ENCODE measurements around the gene INHBB. TPM values are rescaled to one million over a fixed set of nuclear protein-coding genes. Genes with fewer than 3 reads are reported as not detected.

INHBB gene
- total RNA-seq, 1 donor from 2014 or later = 0.34 TPM

GRCh38 chr2:120358734-120359465, 13.0 kb downstream of the INHBB start:
- peaks cover 3% of the 10 kb centered on the region for H3K27me3 Mint-ChIP-seq (ENCODE audit: unreplicated experiment)
- peaks cover 4% of the 10 kb centered on the region for H3K9me3 Mint-ChIP-seq (ENCODE audit: unreplicated experiment)
- H3K36me3 Mint-ChIP-seq (ENCODE audit: unreplicated experiment) = no peaks in the 10 kb centered on the region
- TF ChIP-seq CTCF (IDR thresholded peaks at IDR 0.05; ENCODE audit: partially characterized antibody, unreplicated experiment) = no peak
- no peak overlapping the region for H3K27ac Mint-ChIP-seq (ENCODE audit: unreplicated experiment)
- DNase-seq = no peak
- H3K4me3 Mint-ChIP-seq (ENCODE audit: unreplicated experiment) = no peak overlapping the region
- peaks cover 4% of the 10 kb centered on the region for H3K4me1 Mint-ChIP-seq (ENCODE audit: low read depth, unreplicated experiment)

- peaks cover 2% of the 10 kb centered on the region for H3K9me3 Mint-ChIP-seq (ENCODE audit: unreplicated experiment)
- no peak for TF ChIP-seq CTCF (IDR thresholded peaks at IDR 0.05; ENCODE audit: partially characterized antibody, unreplicated experiment)
- H3K36me3 Mint-ChIP-seq (ENCODE audit: unreplicated experiment) = no peaks in the 10 kb centered on the region
- DNase-seq = no peak
- H3K27ac Mint-ChIP-seq (ENCODE audit: unreplicated experiment) = no peak overlapping the region
- H3K27me3 Mint-ChIP-seq (ENCODE audit: unreplicated experiment) = peaks cover 6% of the 10 kb centered on the region
- peaks cover 4% of the 10 kb centered on the region for H3K4me1 Mint-ChIP-seq (ENCODE audit: low read depth, unreplicated experiment)
- H3K4me3 Mint-ChIP-seq (ENCODE audit: unreplicated experiment) = no peak overlapping the region
Measured at GRCh38 chr2:120360307-120360855, 14.4 kb downstream of the INHBB start.

DNA sequence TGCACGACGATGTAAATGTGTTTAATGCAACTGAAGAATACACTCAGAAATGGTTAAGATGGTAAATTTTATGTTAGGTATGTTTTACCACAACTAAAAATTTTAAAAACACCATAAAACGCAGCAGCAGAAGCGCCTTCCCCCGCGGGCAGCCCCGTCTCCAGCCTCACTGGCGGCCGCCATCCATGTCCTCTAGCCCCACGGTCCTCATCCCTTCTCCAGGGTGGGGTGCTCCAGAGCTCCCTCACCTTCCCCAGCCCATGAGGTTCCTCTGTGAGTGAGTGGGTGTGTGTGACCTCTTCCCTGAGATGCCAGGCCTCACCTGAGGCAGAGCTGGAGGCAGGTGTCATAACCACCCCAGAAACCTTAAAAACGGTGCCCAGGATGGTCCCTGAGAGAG, 17.0 kb downstream of the INHBB start:
- no peak overlapping the region for H3K27ac Mint-ChIP-seq (ENCODE audit: unreplicated experiment)
- DNase-seq = no peak
- peaks cover 5% of the 10 kb centered on the region for H3K9me3 Mint-ChIP-seq (ENCODE audit: unreplicated experiment)
- H3K4me3 Mint-ChIP-seq (ENCODE audit: unreplicated experiment) = no peak overlapping the region
- TF ChIP-seq CTCF (IDR thresholded peaks at IDR 0.05; ENCODE audit: partially characterized antibody, unreplicated experiment) = no peak
- no peaks in the 10 kb centered on the region for H3K36me3 Mint-ChIP-seq (ENCODE audit: unreplicated experiment)
- H3K27me3 Mint-ChIP-seq (ENCODE audit: unreplicated experiment) = peaks cover 10% of the 10 kb centered on the region
- peaks cover 4% of the 10 kb centered on the region for H3K4me1 Mint-ChIP-seq (ENCODE audit: low read depth, unreplicated experiment)

DNA sequence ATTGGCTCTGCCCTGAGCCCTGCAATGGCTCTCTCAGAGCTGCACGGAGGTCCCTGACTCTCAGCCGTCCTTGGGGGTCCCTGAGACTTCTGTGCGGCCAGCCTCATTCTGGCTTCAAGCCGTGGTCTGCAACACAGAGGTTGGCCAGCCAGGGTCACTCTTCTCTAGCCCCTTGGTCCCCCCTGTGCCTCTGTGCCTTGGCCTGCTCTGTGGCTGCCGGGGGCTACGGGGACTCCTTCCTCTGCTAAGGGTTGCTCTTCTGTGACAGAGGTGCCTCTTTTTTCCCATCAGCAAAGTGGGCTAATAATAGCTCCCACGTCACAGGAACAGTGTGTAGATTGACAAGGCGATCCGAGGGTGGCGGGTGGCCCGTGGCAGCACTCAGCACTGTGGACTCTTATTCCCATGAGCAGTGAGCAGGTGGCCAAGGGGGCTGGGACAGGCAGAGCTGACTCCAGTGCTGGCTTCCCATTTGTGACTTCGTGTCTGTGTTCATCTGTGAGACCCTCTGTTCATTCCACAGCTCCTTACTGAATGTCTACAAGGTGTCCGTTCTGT, 19.4 kb downstream of the INHBB start:
- peaks cover 12% of the 10 kb centered on the region for H3K27me3 Mint-ChIP-seq (ENCODE audit: unreplicated experiment)

More for the DNA sequence above, 19.4 kb downstream of the INHBB start:
- Mint-ChIP-seq H3K27ac (ENCODE audit: unreplicated experiment) (no peak overlapping the region), H3K4me3 (ENCODE audit: unreplicated experiment) (no peak overlapping the region), H3K9me3 (ENCODE audit: unreplicated experiment) (peaks cover 5% of the 10 kb centered on the region), H3K36me3 (ENCODE audit: unreplicated experiment) (no peaks in the 10 kb centered on the region), H3K4me1 (ENCODE audit: low read depth, unreplicated experiment) (no peaks in the 10 kb centered on the region)
- TF ChIP-seq CTCF (IDR thresholded peaks at IDR 0.05; ENCODE audit: partially characterized antibody, unreplicated experiment) = no peak
- DNase-seq = no peak

Data from glutamatergic neuron (in vitro differentiated cells).